ENCODE measurements around the gene CDKN1A. TPM values are rescaled to one million over a fixed set of nuclear protein-coding genes. Genes with fewer than 3 reads are reported as not detected.

CDKN1A gene
- 5.3 TPM for total RNA-seq

DNA sequence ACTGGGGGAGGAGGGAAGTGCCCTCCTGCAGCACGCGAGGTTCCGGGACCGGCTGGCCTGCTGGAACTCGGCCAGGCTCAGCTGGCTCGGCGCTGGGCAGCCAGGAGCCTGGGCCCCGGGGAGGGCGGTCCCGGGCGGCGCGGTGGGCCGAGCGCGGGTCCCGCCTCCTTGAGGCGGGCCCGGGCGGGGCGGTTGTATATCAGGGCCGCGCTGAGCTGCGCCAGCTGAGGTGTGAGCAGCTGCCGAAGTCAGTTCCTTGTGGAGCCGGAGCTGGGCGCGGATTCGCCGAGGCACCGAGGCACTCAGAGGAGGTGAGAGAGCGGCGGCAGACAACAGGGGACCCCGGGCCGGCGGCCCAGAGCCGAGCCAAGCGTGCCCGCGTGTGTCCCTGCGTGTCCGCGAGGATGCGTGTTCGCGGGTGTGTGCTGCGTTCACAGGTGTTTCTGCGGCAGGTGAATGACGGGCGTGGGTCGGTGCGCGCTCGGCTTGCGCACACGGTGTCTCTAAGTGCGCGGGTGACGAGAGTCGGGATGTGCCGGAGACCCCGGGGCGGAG lies at the start of gene CDKN1A:
CDKN1A (plus strand) TSS at position 227 of the 555 bp plus-strand sequence. CDS start 5,388 bp downstream, outside the sequence.

DNA sequence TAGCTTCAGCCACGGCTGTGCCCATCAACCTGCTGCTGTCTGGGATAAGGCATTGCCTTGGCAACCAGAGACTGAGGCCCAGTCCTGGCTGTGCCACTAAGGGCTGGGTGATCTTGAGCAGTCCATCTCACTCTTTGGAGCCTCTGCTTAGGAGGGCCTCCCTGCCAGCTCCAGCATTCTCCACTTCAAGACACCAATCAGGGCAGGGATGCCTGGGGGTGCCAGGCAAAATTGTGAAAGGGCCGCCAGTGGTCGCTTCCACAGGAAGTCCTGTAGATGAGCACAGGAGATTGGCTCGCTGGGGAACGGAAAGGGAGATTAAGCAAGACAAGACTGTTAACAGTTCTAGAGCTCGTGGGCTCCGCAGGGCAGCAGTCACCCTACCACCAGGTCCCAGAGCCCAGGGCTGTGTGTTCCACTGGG lies 19.0 kb downstream of the CDKN1A start, which contains the start of gene RAB44:
RAB44 (plus strand) TSS at position 346 of the 423 bp plus-strand sequence. CDS start 6,410 bp downstream, outside the sequence.

Small RNAs within 50 kb of the gene (small RNA-seq; reads per million reads assigned to genes)
- gene RF00019 (not detected), gene RNU1-88P (2.7 reads per million, percentile 89 among the genes with 10 or more reads in this experiment)

Other genes starting within 250 kb of the CDKN1A start
- gene PXT1, start 235.9 kb upstream of the CDKN1A start, total RNA-seq, result not detected
- gene KCTD20, start 235.7 kb upstream of the CDKN1A start, total RNA-seq, result 60.9 TPM
- gene STK38, start 131.2 kb upstream of the CDKN1A start, total RNA-seq, result 14.1 TPM
- gene SRSF3, start 84.4 kb upstream of the CDKN1A start, total RNA-seq, result 202 TPM
- not detected for gene RAB44, start 19.1 kb downstream of the CDKN1A start, total RNA-seq
- 36.0 TPM for gene CPNE5, start 160.7 kb downstream of the CDKN1A start, total RNA-seq
- 47.3 TPM for gene PPIL1, start 196.1 kb downstream of the CDKN1A start, total RNA-seq
- 38.3 TPM for gene C6orf89, start 207.2 kb downstream of the CDKN1A start, total RNA-seq

Data from diencephalon (tissue), 1 donor.